ENCODE measurements around the gene SPACA4.

Gene SPACA4

GRCh38 chr19:48634424-48635262 is 28.1 kb downstream of the SPACA4 start:
- peak; percentile 83 for DNase-seq (ENCODE audit: low read depth)

- DNase-seq (ENCODE audit: low read depth): peak; percentile 60
Observed at GRCh38 chr19:48635263-48635965, 28.9 kb downstream of the SPACA4 start.

- no peak for DNase-seq (ENCODE audit: low read depth)
Observed at GRCh38 chr19:48635966-48636858, 29.7 kb downstream of the SPACA4 start.

GRCh38 chr19:48636859-48637448 is 30.4 kb downstream of the SPACA4 start, which contains the start of gene DBP:
Gene DBP (minus strand): TSS chr19:48637379. CDS start chr19:48636994, 385 bp downstream.
- DNase-seq (ENCODE audit: low read depth): no peak

GRCh38 chr19:48637449-48637947 is 31.0 kb downstream of the SPACA4 start:
- DNase-seq (ENCODE audit: low read depth): peak; percentile 99

GRCh38 chr19:48637948-48638830 is 31.6 kb downstream of the SPACA4 start:
- DNase-seq (ENCODE audit: low read depth): peak; percentile 67

- no peak for DNase-seq (ENCODE audit: low read depth)
Observed at GRCh38 chr19:48638831-48639381, 32.4 kb downstream of the SPACA4 start.

GRCh38 chr19:48639483-48640375 is 33.2 kb downstream of the SPACA4 start:
- no peak for DNase-seq (ENCODE audit: low read depth)

GRCh38 chr19:48641850-48642249 is 35.3 kb downstream of the SPACA4 start:
- no peak for DNase-seq (ENCODE audit: low read depth)

GRCh38 chr19:48642862-48643261 is 36.3 kb downstream of the SPACA4 start:
- no peak for DNase-seq (ENCODE audit: low read depth)

- DNase-seq (ENCODE audit: low read depth): no peak
Observed at GRCh38 chr19:48644355-48644754, 37.8 kb downstream of the SPACA4 start.

- peak; percentile 59 for DNase-seq (ENCODE audit: low read depth)
Observed at GRCh38 chr19:48644839-48645619, 38.5 kb downstream of the SPACA4 start.

- no peak for DNase-seq (ENCODE audit: low read depth)
Observed at GRCh38 chr19:48645620-48646000, 39.1 kb downstream of the SPACA4 start.

- DNase-seq (ENCODE audit: low read depth): peak; percentile 81
Observed at GRCh38 chr19:48646001-48646721, 39.6 kb downstream of the SPACA4 start, which contains the start of gene CA11. Gene CA11 (minus strand): TSS chr19:48646187. CDS start chr19:48645632, 555 bp downstream.

- no peak for DNase-seq (ENCODE audit: low read depth)
Observed at GRCh38 chr19:48646722-48647216, 40.2 kb downstream of the SPACA4 start.

- no peak for DNase-seq (ENCODE audit: low read depth)
Observed at GRCh38 chr19:48648134-48648533, 41.6 kb downstream of the SPACA4 start.

- no peak for DNase-seq (ENCODE audit: low read depth)
Observed at GRCh38 chr19:48650974-48651682, 44.6 kb downstream of the SPACA4 start.

All from stimulated activated CD8-positive, alpha-beta memory T cell treated with anti-CD3 and anti-CD28 coated beads, Interleukin-12 subunit alpha, Interleukin-12 subunit beta, amount 100 ng/mL, for 1 hour (primary cell).